ENCODE results near the gene HIGD1C.

DNA sequence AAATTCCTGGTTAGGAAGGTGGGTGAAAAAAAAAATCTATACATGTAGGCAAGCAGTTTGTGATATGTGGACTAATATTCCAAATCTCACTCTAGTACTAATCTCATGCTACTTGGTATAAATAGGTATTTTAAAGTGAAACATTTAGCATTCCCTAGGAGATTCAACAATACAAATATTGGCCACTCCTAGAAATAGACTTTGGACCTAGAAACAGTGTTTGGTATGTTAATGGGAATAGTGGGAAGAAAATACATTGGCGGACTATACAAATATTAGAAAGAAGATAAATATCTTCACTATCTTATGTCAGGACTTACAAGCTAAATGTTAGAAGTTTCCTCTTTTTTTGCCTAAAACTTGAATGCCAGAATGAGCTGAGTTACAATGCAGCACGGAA, 28.2 kb downstream of the HIGD1C start:
- TF ChIP-seq, protein P1, sequence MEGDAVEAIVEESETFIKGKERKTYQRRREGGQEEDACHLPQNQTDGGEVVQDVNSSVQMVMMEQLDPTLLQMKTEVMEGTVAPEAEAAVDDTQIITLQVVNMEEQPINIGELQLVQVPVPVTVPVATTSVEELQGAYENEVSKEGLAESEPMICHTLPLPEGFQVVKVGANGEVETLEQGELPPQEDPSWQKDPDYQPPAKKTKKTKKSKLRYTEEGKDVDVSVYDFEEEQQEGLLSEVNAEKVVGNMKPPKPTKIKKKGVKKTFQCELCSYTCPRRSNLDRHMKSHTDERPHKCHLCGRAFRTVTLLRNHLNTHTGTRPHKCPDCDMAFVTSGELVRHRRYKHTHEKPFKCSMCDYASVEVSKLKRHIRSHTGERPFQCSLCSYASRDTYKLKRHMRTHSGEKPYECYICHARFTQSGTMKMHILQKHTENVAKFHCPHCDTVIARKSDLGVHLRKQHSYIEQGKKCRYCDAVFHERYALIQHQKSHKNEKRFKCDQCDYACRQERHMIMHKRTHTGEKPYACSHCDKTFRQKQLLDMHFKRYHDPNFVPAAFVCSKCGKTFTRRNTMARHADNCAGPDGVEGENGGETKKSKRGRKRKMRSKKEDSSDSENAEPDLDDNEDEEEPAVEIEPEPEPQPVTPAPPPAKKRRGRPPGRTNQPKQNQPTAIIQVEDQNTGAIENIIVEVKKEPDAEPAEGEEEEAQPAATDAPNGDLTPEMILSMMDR (IDR thresholded peaks at IDR 0.05) = no peak
- TF ChIP-seq ZFX (IDR thresholded peaks at IDR 0.05; ENCODE audit: borderline replicate concordance) = no peak
